DND-41 (cell line): ENCODE measurements around the gene GSTK1.

Experiments used
- CTCF ChIP-seq: IDR thresholded peaks from 2 replicates; pipeline ENCODE4 v1.5.1; 2012; ENCODE audit warnings: borderline replicate concordance, low read length, moderate library complexity, mild to moderate bottlenecking; ENCODE audit not compliant: poor library complexity, severe bottlenecking; ENCODE audit errors: extremely low read depth
- EZH2 ChIP-seq: IDR thresholded peaks from 3 replicates; pipeline ENCODE4 v1.6.1; 2012; ENCODE audit warnings: borderline replicate concordance, low read depth, mild to moderate bottlenecking, moderate library complexity, low read length, inconsistent platforms; ENCODE audit not compliant: severe bottlenecking

GRCh38 chr7:143256932-143257331, 6.3 kb upstream of the GSTK1 start:
- no peak for TF ChIP-seq EZH2
- no peak for TF ChIP-seq CTCF
